NOMO-1 treated with DMSO at 0.1 percent for 48 hours (cell line): ENCODE results near the gene ARHGEF10L.

ENCODE experiments used
- DNase-seq: peaks from one replicate; lab custom pipeline; 2025; ENCODE audit not compliant: unreplicated experiment; lab: John Stamatoyannopoulos, UW

ARHGEF10L gene

GRCh38 chr1:17588048-17588871, 48.8 kb downstream of the ARHGEF10L start:
- DNase-seq = peak; percentile 12

GRCh38 chr1:17591814-17592430, 52.4 kb downstream of the ARHGEF10L start:
- DNase-seq = no peak

GRCh38 chr1:17594026-17594425, 54.5 kb downstream of the ARHGEF10L start:
- no peak for DNase-seq

- DNase-seq = peak; percentile 81
These were observed 55.4 kb downstream of the ARHGEF10L start for GRCh38 chr1:17594690-17595601.

GRCh38 chr1:17595602-17595925, 56.1 kb downstream of the ARHGEF10L start:
- DNase-seq = no peak

- DNase-seq = no peak
These were observed 56.7 kb downstream of the ARHGEF10L start for GRCh38 chr1:17596186-17596585.

- DNase-seq = peak; percentile 42
These were observed 57.4 kb downstream of the ARHGEF10L start for GRCh38 chr1:17596651-17597509.

GRCh38 chr1:17597651-17598050, 58.2 kb downstream of the ARHGEF10L start:
- DNase-seq = no peak

- DNase-seq = no peak
These were observed 58.8 kb downstream of the ARHGEF10L start for GRCh38 chr1:17598251-17598650.

GRCh38 chr1:17599291-17599953, 59.9 kb downstream of the ARHGEF10L start:
- DNase-seq = no peak

- DNase-seq = no peak
These were observed 60.4 kb downstream of the ARHGEF10L start for GRCh38 chr1:17599954-17600300.

- no peak for DNase-seq
These were observed 60.8 kb downstream of the ARHGEF10L start for GRCh38 chr1:17600321-17600720.

GRCh38 chr1:17601643-17602382, 62.3 kb downstream of the ARHGEF10L start:
- no peak for DNase-seq

GRCh38 chr1:17603091-17603841, 63.8 kb downstream of the ARHGEF10L start:
- peak; percentile 86 for DNase-seq

GRCh38 chr1:17605582-17606344, 66.3 kb downstream of the ARHGEF10L start:
- no peak for DNase-seq

GRCh38 chr1:17606826-17607440, 67.4 kb downstream of the ARHGEF10L start:
- peak; percentile 52 for DNase-seq
